GM23248 (cell line): Measurements from ENCODE around the gene NHERF2. TPM values are rescaled to one million over a fixed set of nuclear protein-coding genes. Genes with fewer than 3 reads are reported as not detected.

Experiments used
- DNase-seq: peaks from one replicate; pipeline ENCODE4 v3.0.0-alpha.2; 2015
- H2AFZ ChIP-seq: fragments of 200-600 bp; sonication (generic); 2 replicates; pipeline ENCODE4 v1.6.1; 2016; ENCODE audit warnings: antibody characterized with exemption
- H3F3A ChIP-seq: fragments of 200-600 bp; sonication (generic); 2 replicates; pipeline ENCODE4 v1.6.1; 2016; ENCODE audit warnings: mild to moderate bottlenecking, antibody characterized with exemption, mixed run types; ENCODE audit not compliant: insufficient read depth
- H3K27ac ChIP-seq: fragments of 200-600 bp; sonication (generic); 2 replicates; pipeline ENCODE4 v1.5.1; 2016; ENCODE audit warnings: mild to moderate bottlenecking
- H3K27me3 ChIP-seq: fragments of 200-600 bp; sonication (generic); replicated peaks from 2 replicates; pipeline ENCODE4 v1.6.1; 2016; ENCODE audit warnings: mild to moderate bottlenecking; ENCODE audit not compliant: insufficient read depth
- H3K36me3 ChIP-seq: fragments of 200-600 bp; sonication (generic); 2 replicates; pipeline ENCODE4 v1.6.1; 2016; ENCODE audit warnings: low read depth, mild to moderate bottlenecking
- H3K4me1 ChIP-seq: fragments of 200-600 bp; sonication (generic); 2 replicates; pipeline ENCODE4 v1.6.1; 2016; ENCODE audit warnings: mild to moderate bottlenecking; ENCODE audit not compliant: insufficient read depth
- H3K4me2 ChIP-seq: fragments of 200-600 bp; sonication (generic); one replicate; pipeline ENCODE4 v1.6.1; 2016; ENCODE audit warnings: mild to moderate bottlenecking; ENCODE audit not compliant: unreplicated experiment
- H3K4me3 ChIP-seq: fragments of 200-600 bp; sonication (generic); 2 replicates; pipeline ENCODE4 v1.5.1; 2016; ENCODE audit warnings: mild to moderate bottlenecking
- H3K79me2 ChIP-seq: fragments of 200-600 bp; sonication (generic); 2 replicates; pipeline ENCODE4 v1.6.1; 2016; ENCODE audit warnings: mild to moderate bottlenecking; ENCODE audit not compliant: insufficient read depth
- H3K9ac ChIP-seq: fragments of 200-600 bp; sonication (generic); 2 replicates; pipeline ENCODE4 v1.6.1; 2016; ENCODE audit warnings: mild to moderate bottlenecking
- H3K9me2 ChIP-seq: fragments of 200-600 bp; sonication (generic); 2 replicates; pipeline ENCODE4 v1.6.1; 2016; ENCODE audit warnings: mixed run types, mild to moderate bottlenecking, moderate library complexity; ENCODE audit not compliant: insufficient read depth
- H3K9me3 ChIP-seq: fragments of 200-600 bp; sonication (generic); one replicate; pipeline ENCODE4 v1.6.1; 2017; ENCODE audit warnings: low read depth
- H4K20me1 ChIP-seq: fragments of 200-600 bp; sonication (generic); 2 replicates; pipeline ENCODE4 v1.6.0; 2016; ENCODE audit not compliant: insufficient read depth
- EZH2 ChIP-seq: fragments of 200-600 bp; sonication (generic); IDR thresholded peaks from 2 replicates; pipeline ENCODE4 v1.6.1; 2018; ENCODE audit warnings: antibody characterized with exemption, mild to moderate bottlenecking; ENCODE audit not compliant: insufficient read depth, poor library complexity, severe bottlenecking
- EZH2phosphoT487 ChIP-seq: fragments of 200-600 bp; sonication (generic); IDR thresholded peaks from 2 replicates; pipeline ENCODE4 v1.6.1; 2018; ENCODE audit warnings: antibody characterized with exemption, moderate library complexity, mild to moderate bottlenecking, low read depth; ENCODE audit not compliant: insufficient read depth
- WGBS, 2 experiments: methylation state at CpG; one replicate each; pipeline ENCODE4 v1.1.6; 2015 to 2017; ENCODE audit warnings: low lambda C conversion rate in 2 of 2, low coverage in 1 of 2; ENCODE audit errors: missing lambda C conversion rate in 2 of 2; 5-methylcytosine and 5-hydroxymethylcytosine counted together
- in situ Hi-C: fragments of 300-500 bp; cut with MboI; formaldehyde crosslinking; loops from 2 replicates; pipeline ENCODE4 v1.15.0; 2020
- polyA plus RNA-seq: library from polyadenylated mRNA; unstranded; fragments of >200 nt; fragmentation: Nextera tagmentation; extraction: Ambion mirVana; gene quantifications from 2 replicates; pipeline ENCODE4 v1.2.1, GENCODE V29; 2016
- total RNA-seq: library from RNA; depleted of rRNA; stranded (reverse); fragments of >200 nt; shearing (Covaris generic); gene quantifications from 2 replicates; pipeline ENCODE4 v1.2.3, GENCODE V29; 2014

Gene NHERF2
- total and polyA plus RNA-seq, 2 experiments from 2014 or later: 27.3 to 29.0 TPM

- no peaks in the 10 kb centered on the region for H3K79me2 ChIP-seq
- no peaks in the 10 kb centered on the region for H3F3A ChIP-seq
- H2AFZ ChIP-seq: no peak overlapping the region
- no peak for DNase-seq
- no peak overlapping the region for H3K9ac ChIP-seq
- H3K4me2 ChIP-seq: no peak overlapping the region
- no peaks in the 10 kb centered on the region for H3K9me3 ChIP-seq
- no peaks in the 10 kb centered on the region for H3K9me2 ChIP-seq
- peaks cover 11% of the 10 kb centered on the region; the same call in 1 of the 2 replicates for H3K36me3 ChIP-seq
- in situ Hi-C loops: no loop called here
- no peak overlapping the region for H3K27ac ChIP-seq
- TF ChIP-seq EZH2 (no peak), EZH2phosphoT487 (no peak)
- no peaks in the 10 kb centered on the region for H4K20me1 ChIP-seq
- no peak overlapping the region for H3K4me3 ChIP-seq
- H3K4me1 ChIP-seq: no peaks in the 10 kb centered on the region
- no peaks in the 10 kb centered on the region for H3K27me3 ChIP-seq
- 92 to 93% methylated on average over 24 to 25 of the region's 25 CpGs for WGBS, 2 experiments
These were observed 37.2 kb downstream of the NHERF2 start for GRCh38 chr16:2063861-2064260.

- 93 to 95% methylated on average over 16 of the region's 16 CpGs for WGBS, 2 experiments
- Histone ChIP-seq H2AFZ (no peak overlapping the region), H3K36me3 (peaks cover 11% of the 10 kb centered on the region; the same call in 1 of the 2 replicates), H3F3A (no peaks in the 10 kb centered on the region), H3K9me3 (no peaks in the 10 kb centered on the region), H3K9me2 (no peaks in the 10 kb centered on the region), H3K4me3 (no peak overlapping the region), H3K79me2 (no peaks in the 10 kb centered on the region), H3K4me1 (no peaks in the 10 kb centered on the region), H3K27ac (no peak overlapping the region), H3K4me2 (no peak overlapping the region), H4K20me1 (no peaks in the 10 kb centered on the region), H3K27me3 (no peaks in the 10 kb centered on the region), H3K9ac (no peak overlapping the region)
- in situ Hi-C loops: no loop called here
- DNase-seq: no peak
- TF ChIP-seq EZH2phosphoT487 (no peak), EZH2 (no peak)
These were observed 37.8 kb downstream of the NHERF2 start for GRCh38 chr16:2064368-2064945.

GRCh38 chr16:2066139-2066538 lies 39.4 kb downstream of the NHERF2 start:
- DNase-seq: no peak
- Histone ChIP-seq H3K27me3 (no peaks in the 10 kb centered on the region), H3K4me1 (no peaks in the 10 kb centered on the region), H2AFZ (no peak overlapping the region), H4K20me1 (no peaks in the 10 kb centered on the region), H3K9me3 (no peaks in the 10 kb centered on the region), H3K27ac (no peak overlapping the region), H3F3A (no peaks in the 10 kb centered on the region), H3K9ac (no peak overlapping the region), H3K4me3 (no peak overlapping the region), H3K4me2 (no peak overlapping the region), H3K79me2 (no peaks in the 10 kb centered on the region), H3K36me3 (peaks cover 11% of the 10 kb centered on the region; the same call in 1 of the 2 replicates), H3K9me2 (no peaks in the 10 kb centered on the region)
- in situ Hi-C loops: no loop called here
- WGBS, 2 experiments: 89 to 91% methylated on average over 11 of the region's 11 CpGs
- TF ChIP-seq EZH2: no peak
- no peak for TF ChIP-seq EZH2phosphoT487

- Histone ChIP-seq H3K9ac (no peak overlapping the region), H3K79me2 (no peaks in the 10 kb centered on the region), H3K4me2 (no peak overlapping the region), H3K27me3 (no peaks in the 10 kb centered on the region), H3K9me3 (no peaks in the 10 kb centered on the region), H3K4me3 (no peak overlapping the region), H3F3A (no peaks in the 10 kb centered on the region), H3K27ac (no peak overlapping the region), H4K20me1 (no peaks in the 10 kb centered on the region), H3K36me3 (peaks cover 11% of the 10 kb centered on the region; the same call in 1 of the 2 replicates), H3K4me1 (no peaks in the 10 kb centered on the region), H3K9me2 (no peaks in the 10 kb centered on the region), H2AFZ (no peak overlapping the region)
- in situ Hi-C loops: no loop called here
- no peak for DNase-seq
- WGBS, 2 experiments: 96 to 97% methylated on average over 29 of the region's 29 CpGs
- no peak for TF ChIP-seq EZH2
- no peak for TF ChIP-seq EZH2phosphoT487
These were observed 44.1 kb downstream of the NHERF2 start for GRCh38 chr16:2070576-2071453.
